ENCODE results near the gene BAHCC1. TPM values are rescaled to one million over a fixed set of nuclear protein-coding genes. Genes with fewer than 3 reads are reported as not detected.

The BAHCC1 gene
- total and polyA plus RNA-seq, 2 donors from 2014 or later = 2.6 to 20.5 TPM

DNA sequence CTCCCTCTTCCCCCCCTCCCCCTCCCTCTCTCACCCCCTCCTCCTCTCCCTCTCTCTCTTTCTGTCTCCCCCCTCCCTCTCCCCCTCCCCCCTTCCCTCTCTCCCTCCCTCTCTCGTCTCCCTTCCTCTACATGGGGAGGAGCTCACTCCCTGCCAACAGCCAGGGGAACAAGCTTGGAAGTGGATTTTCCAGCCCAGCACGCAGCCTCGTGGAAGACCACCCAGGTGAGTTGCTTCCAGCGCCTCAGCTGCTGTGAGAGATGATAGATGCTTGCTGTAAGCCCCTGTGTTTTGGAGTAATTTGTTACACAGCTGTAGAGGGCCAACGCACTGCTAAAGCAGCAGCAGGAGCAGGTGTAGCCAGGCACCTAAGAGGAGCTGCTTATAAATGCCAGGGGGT, 96.5 kb downstream of the BAHCC1 start:
- no peak for FAIRE-seq
- intact Hi-C loops (cut with DNase I) = no loop called here

DNA sequence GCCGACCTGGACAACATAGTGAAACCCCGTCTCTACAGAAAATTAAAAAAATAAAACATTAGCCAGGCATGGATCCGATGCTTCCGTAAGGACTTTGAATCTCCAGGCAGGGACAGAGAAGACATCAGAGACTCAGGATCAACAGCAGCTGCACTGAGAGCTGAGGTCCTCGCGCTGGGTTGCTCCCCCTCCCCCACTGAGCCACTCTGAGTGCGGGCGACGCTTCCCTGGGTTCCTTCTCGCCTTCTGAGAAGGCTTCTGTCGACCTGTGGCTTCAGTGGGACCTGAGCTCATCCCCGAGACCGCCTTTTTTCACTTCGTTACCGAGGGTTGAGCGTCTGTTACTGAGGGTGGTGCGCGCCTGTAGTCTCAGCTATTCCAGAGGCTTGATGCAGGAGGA, 96.9 kb downstream of the BAHCC1 start:
- H3K9me3 ChIP-seq (ENCODE audit: control insufficient read depth in 2 of 3, insufficient read depth in 1 of 3, low read length in 3 of 3) = no peaks in the 10 kb centered on the region
- H3K4me3 ChIP-seq (ENCODE audit: low read length in 3 of 3) = no peak overlapping the region
- H3K27me3 ChIP-seq (ENCODE audit: control insufficient read depth, insufficient read depth, low read length) = no peaks in the 10 kb centered on the region
- DNase-seq (no peak), FAIRE-seq (no peak)
- no peaks in the 10 kb centered on the region for H3K36me3 ChIP-seq (ENCODE audit: control insufficient read depth in 2 of 3, insufficient read depth in 3 of 3, low read length in 3 of 3)
- TF ChIP-seq, protein P1, sequence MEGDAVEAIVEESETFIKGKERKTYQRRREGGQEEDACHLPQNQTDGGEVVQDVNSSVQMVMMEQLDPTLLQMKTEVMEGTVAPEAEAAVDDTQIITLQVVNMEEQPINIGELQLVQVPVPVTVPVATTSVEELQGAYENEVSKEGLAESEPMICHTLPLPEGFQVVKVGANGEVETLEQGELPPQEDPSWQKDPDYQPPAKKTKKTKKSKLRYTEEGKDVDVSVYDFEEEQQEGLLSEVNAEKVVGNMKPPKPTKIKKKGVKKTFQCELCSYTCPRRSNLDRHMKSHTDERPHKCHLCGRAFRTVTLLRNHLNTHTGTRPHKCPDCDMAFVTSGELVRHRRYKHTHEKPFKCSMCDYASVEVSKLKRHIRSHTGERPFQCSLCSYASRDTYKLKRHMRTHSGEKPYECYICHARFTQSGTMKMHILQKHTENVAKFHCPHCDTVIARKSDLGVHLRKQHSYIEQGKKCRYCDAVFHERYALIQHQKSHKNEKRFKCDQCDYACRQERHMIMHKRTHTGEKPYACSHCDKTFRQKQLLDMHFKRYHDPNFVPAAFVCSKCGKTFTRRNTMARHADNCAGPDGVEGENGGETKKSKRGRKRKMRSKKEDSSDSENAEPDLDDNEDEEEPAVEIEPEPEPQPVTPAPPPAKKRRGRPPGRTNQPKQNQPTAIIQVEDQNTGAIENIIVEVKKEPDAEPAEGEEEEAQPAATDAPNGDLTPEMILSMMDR (IDR thresholded peaks at IDR 0.05; ENCODE audit: borderline replicate concordance, extremely low read depth, insufficient read depth) = no peak
- peaks cover 0 to 2% (median 0%) of the 10 kb centered on the region in 3 donors for H3K4me1 ChIP-seq (ENCODE audit: control insufficient read depth in 2 of 3, insufficient read depth in 2 of 3, low read depth in 1 of 3, low read length in 3 of 3)
- intact Hi-C loops (cut with DNase I) = no loop called here
- no peak overlapping the region for H3K9ac ChIP-seq (ENCODE audit: low read length in 3 of 3)
- no peak overlapping the region for H3K27ac ChIP-seq (ENCODE audit: low read depth in 2 of 2, low read length in 2 of 2)

More for the DNA sequence above, 96.5 kb downstream of the BAHCC1 start:
- Histone ChIP-seq H3K27ac (ENCODE audit: low read depth in 2 of 2, low read length in 2 of 2) (no peak overlapping the region), H3K9me3 (ENCODE audit: control insufficient read depth in 2 of 3, insufficient read depth in 1 of 3, low read length in 3 of 3) (no peaks in the 10 kb centered on the region), H3K4me3 (ENCODE audit: low read length in 3 of 3) (no peak overlapping the region), H3K27me3 (ENCODE audit: control insufficient read depth, insufficient read depth, low read length) (no peaks in the 10 kb centered on the region), H3K36me3 (ENCODE audit: control insufficient read depth in 2 of 3, insufficient read depth in 3 of 3, low read length in 3 of 3) (no peaks in the 10 kb centered on the region), H3K4me1 (ENCODE audit: control insufficient read depth in 2 of 3, insufficient read depth in 2 of 3, low read depth in 1 of 3, low read length in 3 of 3) (peaks cover 0 to 2% (median 0%) of the 10 kb centered on the region in 3 donors), H3K9ac (ENCODE audit: low read length in 3 of 3) (no peak overlapping the region)
- DNase-seq = no peak
- TF ChIP-seq, protein P1 (IDR thresholded peaks at IDR 0.05; ENCODE audit: borderline replicate concordance, extremely low read depth, insufficient read depth) = no peak

DNA sequence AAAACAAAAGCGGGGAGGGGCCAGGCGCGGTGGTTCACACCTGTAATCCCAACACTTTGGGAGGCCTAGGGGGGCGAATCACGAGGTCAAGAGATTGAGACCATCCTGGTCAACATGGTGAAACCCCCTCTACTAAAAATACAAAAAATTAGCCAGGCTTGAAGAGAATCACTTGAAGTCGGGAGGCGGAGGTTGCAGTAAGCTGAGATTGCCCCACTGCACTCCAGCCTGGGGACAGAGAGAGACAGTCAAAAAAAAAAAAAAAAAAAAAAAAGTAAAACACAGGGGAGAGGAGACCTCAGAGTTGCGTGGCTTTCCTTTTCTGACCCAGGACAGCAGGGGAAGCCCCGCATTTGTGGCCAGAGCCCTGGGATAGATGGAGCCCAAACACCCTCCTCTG, 97.4 kb downstream of the BAHCC1 start:
- Histone ChIP-seq H3K4me3 (ENCODE audit: low read length in 3 of 3) (no peak overlapping the region), H3K9me3 (ENCODE audit: control insufficient read depth in 2 of 3, insufficient read depth in 1 of 3, low read length in 3 of 3) (no peaks in the 10 kb centered on the region), H3K36me3 (ENCODE audit: control insufficient read depth in 2 of 3, insufficient read depth in 3 of 3, low read length in 3 of 3) (no peaks in the 10 kb centered on the region), H3K27ac (ENCODE audit: low read depth in 2 of 2, low read length in 2 of 2) (no peak overlapping the region), H3K27me3 (ENCODE audit: control insufficient read depth, insufficient read depth, low read length) (no peaks in the 10 kb centered on the region), H3K9ac (ENCODE audit: low read length in 3 of 3) (no peak overlapping the region), H3K4me1 (ENCODE audit: control insufficient read depth in 2 of 3, insufficient read depth in 2 of 3, low read depth in 1 of 3, low read length in 3 of 3) (peaks cover 0 to 2% (median 0%) of the 10 kb centered on the region in 3 donors)
- TF ChIP-seq, protein P1 (IDR thresholded peaks at IDR 0.05; ENCODE audit: borderline replicate concordance, extremely low read depth, insufficient read depth) = no peak
- DNase-seq = no peak
- FAIRE-seq = no peak
- intact Hi-C loops (cut with DNase I) = no loop called here
